Embryonic facial prominence (tissue), 1 donor: ENCODE data around the gene UCHL3.

Experiments used
- DNase-seq: peaks from one replicate; pipeline ENCODE4 v3.0.0-alpha.2; 2016; ENCODE audit errors: extremely low spot score

The UCHL3 gene

GRCh38 chr13:75547917-75548316 is 1.7 kb upstream of the UCHL3 start:
- DNase-seq = no peak

GRCh38 chr13:75550159-75550567 is 572 bp downstream of the UCHL3 start:
- DNase-seq = no peak

GRCh38 chr13:75554464-75554863 is 4.9 kb downstream of the UCHL3 start:
- no peak for DNase-seq

GRCh38 chr13:75554981-75555380 is 5.4 kb downstream of the UCHL3 start:
- DNase-seq = no peak

GRCh38 chr13:75555836-75556235 is 6.2 kb downstream of the UCHL3 start:
- DNase-seq = no peak

- DNase-seq = no peak
Observed at GRCh38 chr13:75556961-75557360, 7.4 kb downstream of the UCHL3 start.

- no peak for DNase-seq
Observed at GRCh38 chr13:75558145-75558840, 8.7 kb downstream of the UCHL3 start.

- DNase-seq = no peak
Observed at GRCh38 chr13:75566658-75567057, 17.1 kb downstream of the UCHL3 start.

- DNase-seq = no peak
Observed at GRCh38 chr13:75569576-75569975, 20.0 kb downstream of the UCHL3 start.

- no peak for DNase-seq
Observed at GRCh38 chr13:75579529-75579928, 29.9 kb downstream of the UCHL3 start.

- DNase-seq = no peak
Observed at GRCh38 chr13:75581874-75582640, 32.5 kb downstream of the UCHL3 start.

- no peak for DNase-seq
Observed at GRCh38 chr13:75583091-75583490, 33.5 kb downstream of the UCHL3 start.

GRCh38 chr13:75585153-75585552 is 35.6 kb downstream of the UCHL3 start:
- DNase-seq = no peak

- no peak for DNase-seq
Observed at GRCh38 chr13:75587679-75588078, 38.1 kb downstream of the UCHL3 start.

GRCh38 chr13:75596657-75597182 is 47.1 kb downstream of the UCHL3 start:
- no peak for DNase-seq

GRCh38 chr13:75600371-75600770 is 50.8 kb downstream of the UCHL3 start:
- DNase-seq = no peak

- no peak for DNase-seq
Observed at GRCh38 chr13:75603038-75603437, 53.4 kb downstream of the UCHL3 start.

GRCh38 chr13:75607447-75607846 is 57.9 kb downstream of the UCHL3 start:
- no peak for DNase-seq

- no peak for DNase-seq
Observed at GRCh38 chr13:75610466-75610865, 60.9 kb downstream of the UCHL3 start.

GRCh38 chr13:75612354-75612753 is 62.8 kb downstream of the UCHL3 start:
- DNase-seq = no peak

- DNase-seq = no peak
Observed at GRCh38 chr13:75617230-75617629, 67.6 kb downstream of the UCHL3 start.

GRCh38 chr13:75618308-75618707 is 68.7 kb downstream of the UCHL3 start:
- DNase-seq = no peak

GRCh38 chr13:75620020-75620419 is 70.4 kb downstream of the UCHL3 start:
- no peak for DNase-seq
